ENCODE results near the gene RASAL3. TPM values are rescaled to one million over a fixed set of nuclear protein-coding genes. Genes with fewer than 3 reads are reported as not detected.
"Not testable (repeated sequence)": the region's sequence is repeated elsewhere in the genome, so short reads cannot be mapped to it uniquely, and the experiment has no call there.

The RASAL3 gene
- total RNA-seq, 1 experiment from 2014 or later, result 1.9 TPM

- no peak overlapping the region for H2BK12ac ChIP-seq (ENCODE audit: insufficient read length, low read depth, low read length)
- H4K5ac ChIP-seq (ENCODE audit: insufficient read length, low read depth, low read length), result no peak overlapping the region
- H4K8ac ChIP-seq (replicated peaks; ENCODE audit: insufficient read length, low read depth, low read length), result no peak overlapping the region
- no peak overlapping the region for H3K9ac ChIP-seq (ENCODE audit: extremely low read depth, insufficient read length, low read length)
- H2BK5ac ChIP-seq (ENCODE audit: insufficient read length, low read length), result no peak overlapping the region
- no peak overlapping the region for H2AFZ ChIP-seq (ENCODE audit: low read length)
- H2BK15ac ChIP-seq (ENCODE audit: low read depth, low read length), result no peak overlapping the region
- H3K27ac ChIP-seq (ENCODE audit: insufficient read length, low read depth, low read length), result no peak overlapping the region
- Mint-ChIP-seq H3K9me3 (peaks cover 34 to 66% of the 10 kb centered on the region in 2 experiments), H3K27ac (no peak overlapping the region), H3K36me3 (ENCODE audit: insufficient read depth in 1 of 3, low read depth in 3 of 3) (peaks cover 2 to 18% (median 8%) of the 10 kb centered on the region in 3 experiments; a peak in 4 of 7 replicates), H3K4me1 (no peaks in the 10 kb centered on the region), H3K27me3 (ENCODE audit: low read depth) (no peaks in the 10 kb centered on the region; the same call in 1 of the 2 replicates), H3K4me3 (no peak overlapping the region)
- no peaks in the 10 kb centered on the region for H4K20me1 ChIP-seq (ENCODE audit: control insufficient read depth, insufficient read depth, insufficient read length)
- H2BK20ac ChIP-seq (ENCODE audit: low read depth, low read length, poor library complexity, severe bottlenecking), result no peak overlapping the region
- H3K4ac ChIP-seq (ENCODE audit: low read depth, low read length), result no peak overlapping the region
- no peaks in the 10 kb centered on the region for H3K4me1 ChIP-seq (ENCODE audit: insufficient read depth, low read length)
- no peak for TF ChIP-seq CTCF (conservative IDR thresholded peaks at IDR 0.05)
- no peak overlapping the region for H4K91ac ChIP-seq (ENCODE audit: insufficient read length, low read depth, low read length)
- no peak overlapping the region for H3K56ac ChIP-seq (ENCODE audit: insufficient read length, low read depth, low read length)
- H3T11ph ChIP-seq (ENCODE audit: low read length), result no peak overlapping the region
- H3K23me2 ChIP-seq (ENCODE audit: insufficient read length, low read depth, low read length, poor library complexity, severe bottlenecking), result no peaks in the 10 kb centered on the region
- H3K9me3 ChIP-seq (ENCODE audit: control insufficient read depth, low read depth, low read length), result peaks cover 30% of the 10 kb centered on the region
- H2AK5ac ChIP-seq (ENCODE audit: insufficient read length, low read length), result no peak overlapping the region
- WGBS (ENCODE audit: extremely low coverage, insufficient read length, low lambda C conversion rate), result no CpG with 5 or more reads among the region's 4 CpGs
- no peak overlapping the region for H3K23ac ChIP-seq (ENCODE audit: insufficient read length, low read depth, low read length)
- no peak overlapping the region for H3K4me2 ChIP-seq (ENCODE audit: insufficient read depth, insufficient read length, low read length)
- no peak overlapping the region for H3K14ac ChIP-seq (ENCODE audit: insufficient read depth, low read length)
- DNase-seq, result no peak
- no peak overlapping the region for H2BK120ac ChIP-seq (ENCODE audit: low read depth, low read length, poor library complexity, severe bottlenecking)
- H3K27me3 ChIP-seq (ENCODE audit: insufficient read depth, low read length), result no peaks in the 10 kb centered on the region
- H3K79me1 ChIP-seq (ENCODE audit: insufficient read depth, low read depth, low read length, poor library complexity, severe bottlenecking), result no peaks in the 10 kb centered on the region
- H3K18ac ChIP-seq (ENCODE audit: insufficient read length, low read depth, low read length), result no peak overlapping the region
- H3K79me2 ChIP-seq (ENCODE audit: insufficient read depth, low read length), result no peaks in the 10 kb centered on the region
Measured at GRCh38 chr19:15487038-15487437, 22.7 kb upstream of the RASAL3 start.

- H3K9me3 ChIP-seq (ENCODE audit: control insufficient read depth, low read depth, low read length), result peaks cover 36% of the 10 kb centered on the region
- H3T11ph ChIP-seq (ENCODE audit: low read length); H2BK120ac ChIP-seq (ENCODE audit: low read depth, low read length, poor library complexity, severe bottlenecking); H2BK20ac ChIP-seq (ENCODE audit: low read depth, low read length, poor library complexity, severe bottlenecking); H2BK12ac ChIP-seq (ENCODE audit: insufficient read length, low read depth, low read length); H3K4me1 ChIP-seq (ENCODE audit: insufficient read depth, low read length); H4K8ac ChIP-seq (replicated peaks; ENCODE audit: insufficient read length, low read depth, low read length); H2BK15ac ChIP-seq (ENCODE audit: low read depth, low read length); H3K18ac ChIP-seq (ENCODE audit: insufficient read length, low read depth, low read length); H3K27me3 Mint-ChIP-seq (ENCODE audit: low read depth); H3K27ac ChIP-seq (ENCODE audit: insufficient read length, low read depth, low read length); H2BK5ac ChIP-seq (ENCODE audit: insufficient read length, low read length); H3K4ac ChIP-seq (ENCODE audit: low read depth, low read length); H3K14ac ChIP-seq (ENCODE audit: insufficient read depth, low read length); H3K4me3 Mint-ChIP-seq; H2AK5ac ChIP-seq (ENCODE audit: insufficient read length, low read length); H3K79me1 ChIP-seq (ENCODE audit: insufficient read depth, low read depth, low read length, poor library complexity, severe bottlenecking); H3K27ac Mint-ChIP-seq; H4K5ac ChIP-seq (ENCODE audit: insufficient read length, low read depth, low read length); H3K4me1 Mint-ChIP-seq; H3K9ac ChIP-seq (ENCODE audit: extremely low read depth, insufficient read length, low read length); H3K23ac ChIP-seq (ENCODE audit: insufficient read length, low read depth, low read length); H3K79me2 ChIP-seq (ENCODE audit: insufficient read depth, low read length); H3K27me3 ChIP-seq (ENCODE audit: insufficient read depth, low read length); H3K4me2 ChIP-seq (ENCODE audit: insufficient read depth, insufficient read length, low read length); H3K23me2 ChIP-seq (ENCODE audit: insufficient read length, low read depth, low read length, poor library complexity, severe bottlenecking); DNase-seq; H4K91ac ChIP-seq (ENCODE audit: insufficient read length, low read depth, low read length); H3K56ac ChIP-seq (ENCODE audit: insufficient read length, low read depth, low read length); H4K20me1 ChIP-seq (ENCODE audit: control insufficient read depth, insufficient read depth, insufficient read length); H2AFZ ChIP-seq (ENCODE audit: low read length): not testable (repeated sequence)
- peaks cover 34 to 73% of the 10 kb centered on the region in 2 experiments for H3K9me3 Mint-ChIP-seq
- no CpG with 5 or more reads among the region's 5 CpGs for WGBS (ENCODE audit: extremely low coverage, insufficient read length, low lambda C conversion rate)
- peaks cover 2 to 18% (median 8%) of the 10 kb centered on the region in 3 experiments; a peak in 4 of 7 replicates for H3K36me3 Mint-ChIP-seq (ENCODE audit: insufficient read depth in 1 of 3, low read depth in 3 of 3)
Measured at GRCh38 chr19:15485768-15486167, 21.4 kb upstream of the RASAL3 start.
